Activated naive CD8-positive, alpha-beta T cell treated with anti-CD3 and anti-CD28 coated beads for 36 hours (primary cell): ENCODE measurements around the gene TRAF3IP1. TPM values are rescaled to one million over a fixed set of nuclear protein-coding genes. Genes with fewer than 3 reads are reported as not detected.
"Not testable (repeated sequence)": the region's sequence is repeated elsewhere in the genome, so short reads cannot be mapped to it uniquely, and the experiment has no call there.

ENCODE experiments used
- DNase-seq: peaks from one replicate; pipeline ENCODE4 v3.0.0; 2021
- H3K27ac Mint-ChIP-seq: one replicate; pipeline ENCODE4 v1.8.0; 2022; ENCODE audit warnings: mild to moderate bottlenecking, moderate library complexity, mixed read lengths
- H3K27me3 Mint-ChIP-seq: one replicate; pipeline ENCODE4 v1.8.0; 2022; ENCODE audit warnings: mild to moderate bottlenecking, mixed read lengths
- H3K36me3 Mint-ChIP-seq: one replicate; pipeline ENCODE4 v1.8.0; 2021; ENCODE audit warnings: mild to moderate bottlenecking, mixed read lengths
- H3K4me1 Mint-ChIP-seq: one replicate; pipeline ENCODE4 v1.8.0; 2021; ENCODE audit warnings: mixed read lengths
- H3K4me3 Mint-ChIP-seq: one replicate; pipeline ENCODE4 v1.8.0; 2022; ENCODE audit warnings: mild to moderate bottlenecking, moderate library complexity, mixed read lengths
- H3K9me3 Mint-ChIP-seq: one replicate; pipeline ENCODE4 v1.8.0; 2022; ENCODE audit warnings: mixed read lengths
- total RNA-seq, 2 experiments: library from RNA; stranded (reverse); gene quantifications; one replicate each; pipeline ENCODE4 v1.2.3, GENCODE V29; 2021

The TRAF3IP1 gene
- total RNA-seq, 2 experiments from 2014 or later, result 8.4 to 11.0 TPM

DNA sequence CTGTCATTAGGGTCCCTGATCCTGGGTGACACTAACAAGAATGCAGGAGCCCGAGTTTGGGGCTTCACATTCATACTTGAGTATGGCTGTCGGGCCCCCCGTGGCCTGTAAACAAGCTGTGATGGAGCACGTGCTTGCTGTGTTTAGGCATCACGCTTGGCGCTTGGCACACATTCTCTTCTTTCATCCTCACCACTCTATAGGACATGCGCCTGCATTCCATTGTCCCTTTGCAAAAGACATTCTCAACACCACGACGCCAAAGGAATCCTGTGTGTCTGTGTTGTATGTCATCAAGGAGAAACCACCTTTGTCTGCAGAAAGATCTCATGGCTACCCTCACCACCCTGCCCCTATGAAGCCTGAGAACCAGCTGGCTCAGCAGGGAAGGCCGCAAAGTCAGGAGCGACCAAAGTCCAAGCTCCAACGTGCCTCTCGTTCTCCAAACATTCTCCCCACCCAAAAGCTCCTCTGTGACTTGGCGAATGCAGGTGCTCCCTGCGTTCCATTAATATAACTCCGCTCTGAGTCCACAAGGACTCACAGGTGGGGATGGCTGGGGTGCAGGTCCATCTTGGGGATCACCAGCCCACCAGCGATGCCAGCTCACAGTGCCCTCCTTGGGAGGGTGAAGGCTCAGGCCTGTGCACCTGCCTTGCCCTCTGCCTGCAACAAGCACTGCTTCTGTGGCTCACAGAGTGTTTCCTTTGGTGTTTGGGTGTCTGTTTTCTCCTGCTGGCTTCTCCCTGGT, 25.8 kb upstream of the TRAF3IP1 start:
- Mint-ChIP-seq H3K9me3 (no peaks in the 10 kb centered on the region), H3K27me3 (no peaks in the 10 kb centered on the region), H3K4me3 (no peak overlapping the region), H3K4me1 (peaks cover 8% of the 10 kb centered on the region), H3K27ac (no peak overlapping the region), H3K36me3 (no peaks in the 10 kb centered on the region)
- DNase-seq, result no peak

DNA sequence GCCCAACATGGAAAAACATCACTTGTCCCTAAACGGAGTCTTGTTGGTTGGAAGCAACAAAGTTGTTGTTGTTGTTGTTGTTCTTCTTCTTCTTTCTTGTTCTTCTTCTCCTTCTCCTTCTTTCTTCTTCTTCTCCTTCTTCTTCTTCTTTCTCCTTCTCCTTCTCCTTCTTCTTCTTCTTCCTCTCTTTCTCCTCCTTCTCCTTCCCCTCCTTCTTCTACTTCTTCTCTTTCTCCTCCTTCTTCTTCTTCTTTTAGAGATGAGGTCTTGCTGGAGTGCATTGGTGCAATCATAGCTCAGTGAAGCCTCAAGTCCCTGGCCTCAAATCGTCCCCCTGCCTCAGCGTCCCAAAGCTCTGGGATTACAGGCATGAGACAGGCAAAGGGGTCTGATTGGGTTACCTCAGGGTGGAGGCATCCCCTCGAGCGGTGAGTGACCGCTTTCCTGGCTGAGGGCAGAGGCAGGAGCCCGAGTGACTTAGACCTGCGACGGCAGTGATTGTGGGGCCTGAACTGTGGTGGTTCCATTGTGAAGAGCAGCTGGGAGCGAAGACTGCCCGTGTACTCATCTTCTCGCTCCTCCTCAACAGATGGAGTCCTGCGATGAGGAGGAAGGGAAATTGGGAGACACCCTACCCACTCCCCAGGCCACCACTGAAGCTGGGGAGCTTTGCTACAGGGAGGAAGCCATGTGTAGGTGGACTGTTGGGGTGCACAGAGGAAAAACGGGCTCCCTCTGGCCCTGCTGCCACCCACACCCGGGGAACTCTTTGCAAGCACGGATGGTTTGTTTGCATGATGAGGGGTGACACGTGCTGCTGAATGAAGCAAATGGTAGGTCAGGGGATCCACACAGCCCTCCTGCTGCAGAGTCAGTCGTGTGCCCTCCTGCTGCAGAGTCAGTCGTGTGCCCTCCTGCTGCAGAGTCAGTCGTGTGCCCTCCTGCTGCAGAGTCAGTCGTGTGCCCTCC, 24.9 kb upstream of the TRAF3IP1 start:
- H3K27me3 Mint-ChIP-seq, result no peaks in the 10 kb centered on the region
- H3K9me3 Mint-ChIP-seq, result no peaks in the 10 kb centered on the region
- no peak overlapping the region for H3K4me3 Mint-ChIP-seq
- H3K27ac Mint-ChIP-seq, result no peak overlapping the region
- no peak for DNase-seq
- no peaks in the 10 kb centered on the region for H3K36me3 Mint-ChIP-seq
- no peaks in the 10 kb centered on the region for H3K4me1 Mint-ChIP-seq

DNA sequence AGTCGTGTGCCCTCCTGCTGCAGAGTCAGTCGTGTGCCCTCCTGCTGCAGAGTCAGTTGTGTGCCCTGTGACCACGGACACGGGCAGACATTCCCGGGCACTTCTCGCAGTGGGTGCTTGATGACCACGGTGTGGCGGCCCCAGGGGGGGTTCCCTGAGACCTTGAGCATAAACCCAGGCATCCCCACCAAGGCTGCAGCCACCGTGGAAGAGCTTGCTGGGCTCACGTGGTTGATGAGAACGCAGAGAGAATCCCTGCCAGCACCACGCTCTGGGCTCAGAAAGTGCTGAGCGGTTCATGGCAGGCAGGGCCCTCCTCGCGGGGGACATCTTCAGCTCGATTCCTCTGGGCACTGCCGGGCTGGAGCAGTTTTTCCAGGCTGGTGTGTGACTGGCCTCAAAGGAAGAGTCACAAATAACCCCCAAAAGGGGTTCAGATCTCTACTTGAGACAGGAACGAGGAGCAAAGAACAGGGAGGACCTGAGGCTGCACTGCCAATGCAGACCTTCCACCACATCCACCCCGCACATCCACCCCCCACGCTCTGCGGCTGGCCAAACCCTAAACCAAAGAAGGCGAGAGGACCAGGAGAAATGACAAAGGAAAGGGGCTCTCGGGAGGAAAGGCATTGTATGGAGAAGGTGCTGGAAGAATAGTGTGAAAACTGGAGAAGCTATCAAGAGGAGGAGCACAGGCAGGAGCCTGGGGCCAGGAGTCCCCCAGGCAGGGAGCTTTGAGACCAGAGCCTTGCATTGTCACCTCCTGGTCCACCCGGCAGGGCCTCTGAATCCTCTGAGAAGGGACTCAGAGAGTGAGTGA, 23.5 kb upstream of the TRAF3IP1 start:
- H3K27ac Mint-ChIP-seq, result no peak overlapping the region
- no peaks in the 10 kb centered on the region for H3K36me3 Mint-ChIP-seq
- H3K27me3 Mint-ChIP-seq, result no peaks in the 10 kb centered on the region
- no peak for DNase-seq
- H3K4me1 Mint-ChIP-seq, result no peaks in the 10 kb centered on the region
- H3K4me3 Mint-ChIP-seq, result no peak overlapping the region
- no peaks in the 10 kb centered on the region for H3K9me3 Mint-ChIP-seq

DNA sequence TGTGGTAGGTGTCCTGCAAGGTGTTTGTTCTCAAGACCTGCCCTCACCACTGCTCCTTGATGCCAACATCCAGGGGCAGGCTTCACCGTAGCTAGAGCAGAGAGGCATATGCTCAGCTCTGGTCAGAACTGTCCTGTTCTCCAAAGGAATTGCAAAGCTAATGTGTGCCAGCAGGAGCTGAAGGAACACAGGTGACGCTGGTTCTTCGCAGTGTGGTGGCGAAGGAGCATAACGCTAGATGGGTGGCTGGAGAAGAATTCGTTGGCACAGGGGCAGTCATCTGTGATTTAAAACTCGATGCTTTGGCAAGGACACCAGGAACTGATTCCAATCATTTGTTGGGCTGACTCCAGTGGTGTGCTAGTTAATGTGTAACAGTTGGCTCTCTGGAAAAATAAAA, 20.5 kb upstream of the TRAF3IP1 start:
- Mint-ChIP-seq H3K9me3 (no peaks in the 10 kb centered on the region), H3K27me3 (no peaks in the 10 kb centered on the region), H3K4me3 (no peak overlapping the region), H3K36me3 (no peaks in the 10 kb centered on the region), H3K27ac (no peak overlapping the region), H3K4me1 (no peaks in the 10 kb centered on the region)
- no peak for DNase-seq

DNA sequence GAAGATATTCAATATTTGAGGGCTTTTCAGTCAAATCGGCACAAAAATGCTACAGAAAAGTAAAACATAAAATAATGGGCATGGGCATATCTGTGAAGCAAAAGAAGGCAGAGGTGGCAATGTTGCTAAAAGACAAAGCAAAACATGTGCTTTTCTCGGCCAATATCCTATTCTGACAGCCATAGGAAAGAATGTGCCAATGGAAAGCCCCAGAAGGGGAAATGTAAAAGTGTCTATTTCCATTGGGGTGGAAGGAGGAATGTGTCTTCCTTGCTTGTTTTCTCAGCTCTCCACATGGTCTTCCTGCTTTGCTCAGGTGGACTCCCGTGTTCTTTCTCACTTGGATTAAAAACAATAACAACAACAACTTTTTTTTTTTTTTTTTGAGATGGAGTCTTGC, 18.2 kb upstream of the TRAF3IP1 start:
- no peaks in the 10 kb centered on the region for H3K9me3 Mint-ChIP-seq
- no peak for DNase-seq
- no peaks in the 10 kb centered on the region for H3K27me3 Mint-ChIP-seq
- H3K4me3 Mint-ChIP-seq, result no peak overlapping the region
- H3K27ac Mint-ChIP-seq, result no peak overlapping the region
- no peaks in the 10 kb centered on the region for H3K4me1 Mint-ChIP-seq
- no peaks in the 10 kb centered on the region for H3K36me3 Mint-ChIP-seq

DNA sequence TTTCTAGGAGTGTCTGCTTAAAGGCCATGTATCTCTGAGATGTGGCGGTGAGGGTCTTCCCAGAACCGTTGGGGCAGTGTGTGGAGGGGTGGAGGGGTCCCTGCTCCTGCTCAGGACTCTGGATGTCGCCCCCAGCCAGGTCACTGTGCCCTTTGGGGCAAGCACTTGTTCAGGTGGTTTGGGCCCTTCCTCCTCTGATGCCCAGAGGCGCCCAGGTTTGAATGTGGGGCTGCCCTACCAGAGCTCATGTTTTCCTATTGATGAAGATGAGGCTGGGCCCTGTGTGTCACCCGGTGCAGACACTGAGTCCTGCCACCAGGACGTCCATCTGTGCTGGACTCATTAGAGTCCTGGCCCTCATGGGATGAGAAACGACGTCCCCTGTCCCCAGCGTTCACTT, 17.6 kb upstream of the TRAF3IP1 start:
- no peak overlapping the region for H3K27ac Mint-ChIP-seq
- H3K4me1 Mint-ChIP-seq, result no peaks in the 10 kb centered on the region
- no peaks in the 10 kb centered on the region for H3K27me3 Mint-ChIP-seq
- no peaks in the 10 kb centered on the region for H3K9me3 Mint-ChIP-seq
- DNase-seq, result no peak
- H3K4me3 Mint-ChIP-seq, result no peak overlapping the region
- no peaks in the 10 kb centered on the region for H3K36me3 Mint-ChIP-seq

DNA sequence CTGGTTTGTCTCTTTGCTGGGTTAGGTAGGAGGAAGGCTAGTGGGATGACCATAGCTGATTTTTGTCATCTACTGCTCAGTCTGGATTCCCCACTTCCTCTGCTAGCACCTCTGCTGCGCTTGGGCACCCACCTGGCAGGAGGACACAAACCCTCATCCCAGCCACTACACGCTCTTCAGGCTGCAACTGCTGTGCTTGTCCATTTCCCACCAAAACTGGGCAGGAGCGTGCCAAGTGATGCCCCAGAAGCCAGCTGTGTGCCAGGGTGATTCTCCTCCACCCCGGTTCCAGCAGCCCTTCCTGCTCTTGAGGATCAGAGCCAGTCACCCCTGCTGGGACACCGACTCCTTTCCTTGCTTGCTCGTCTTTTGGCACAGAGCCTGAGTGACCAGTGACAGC, 16.2 kb upstream of the TRAF3IP1 start:
- DNase-seq, result no peak
- no peaks in the 10 kb centered on the region for H3K9me3 Mint-ChIP-seq

DNA sequence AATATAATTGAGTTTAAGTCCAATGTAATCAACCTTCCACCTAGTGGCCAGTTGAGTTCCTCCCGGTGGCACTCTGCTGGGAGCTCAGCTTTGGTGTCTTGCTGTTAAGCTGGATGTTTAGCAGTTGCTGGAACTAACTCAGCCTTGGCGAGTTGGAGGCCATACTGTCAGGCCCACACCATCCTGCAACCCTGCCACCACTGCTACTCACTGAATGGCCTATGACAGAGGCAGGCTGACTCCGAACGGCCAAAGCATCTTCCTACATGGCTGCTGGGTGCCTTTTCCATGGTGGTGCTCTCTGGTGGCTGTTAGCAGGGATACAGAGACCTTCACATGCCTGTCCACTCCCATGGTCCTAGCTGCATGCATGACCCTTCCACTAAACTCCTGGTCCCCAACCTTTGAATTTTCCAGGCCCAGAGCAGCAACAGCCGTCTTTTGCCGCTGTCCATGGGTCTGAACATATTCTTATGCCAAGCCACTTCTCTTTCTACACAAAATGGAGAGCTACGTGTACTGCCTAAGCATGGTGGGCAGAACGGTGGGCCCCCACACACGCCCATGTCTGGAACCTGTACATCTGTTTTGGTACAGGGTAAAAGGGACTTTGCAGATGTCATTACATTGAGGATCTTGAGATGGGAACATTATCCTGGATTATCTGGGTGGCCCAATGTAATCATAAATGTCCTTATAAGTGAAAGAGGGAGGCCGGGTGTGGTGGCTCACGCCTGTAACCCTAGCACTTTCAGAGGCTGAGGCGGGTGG, 15.0 kb upstream of the TRAF3IP1 start:
- DNase-seq, result no peak
- no peak overlapping the region for H3K4me3 Mint-ChIP-seq
- H3K27me3 Mint-ChIP-seq, result peaks cover 2% of the 10 kb centered on the region
- H3K4me1 Mint-ChIP-seq, result no peaks in the 10 kb centered on the region
- no peaks in the 10 kb centered on the region for H3K9me3 Mint-ChIP-seq
- no peak overlapping the region for H3K27ac Mint-ChIP-seq
- no peaks in the 10 kb centered on the region for H3K36me3 Mint-ChIP-seq

More for the DNA sequence above, 16.2 kb upstream of the TRAF3IP1 start:
- no peaks in the 10 kb centered on the region for H3K27me3 Mint-ChIP-seq
- no peak overlapping the region for H3K4me3 Mint-ChIP-seq
- no peak overlapping the region for H3K27ac Mint-ChIP-seq
- no peaks in the 10 kb centered on the region for H3K4me1 Mint-ChIP-seq
- no peaks in the 10 kb centered on the region for H3K36me3 Mint-ChIP-seq

DNA sequence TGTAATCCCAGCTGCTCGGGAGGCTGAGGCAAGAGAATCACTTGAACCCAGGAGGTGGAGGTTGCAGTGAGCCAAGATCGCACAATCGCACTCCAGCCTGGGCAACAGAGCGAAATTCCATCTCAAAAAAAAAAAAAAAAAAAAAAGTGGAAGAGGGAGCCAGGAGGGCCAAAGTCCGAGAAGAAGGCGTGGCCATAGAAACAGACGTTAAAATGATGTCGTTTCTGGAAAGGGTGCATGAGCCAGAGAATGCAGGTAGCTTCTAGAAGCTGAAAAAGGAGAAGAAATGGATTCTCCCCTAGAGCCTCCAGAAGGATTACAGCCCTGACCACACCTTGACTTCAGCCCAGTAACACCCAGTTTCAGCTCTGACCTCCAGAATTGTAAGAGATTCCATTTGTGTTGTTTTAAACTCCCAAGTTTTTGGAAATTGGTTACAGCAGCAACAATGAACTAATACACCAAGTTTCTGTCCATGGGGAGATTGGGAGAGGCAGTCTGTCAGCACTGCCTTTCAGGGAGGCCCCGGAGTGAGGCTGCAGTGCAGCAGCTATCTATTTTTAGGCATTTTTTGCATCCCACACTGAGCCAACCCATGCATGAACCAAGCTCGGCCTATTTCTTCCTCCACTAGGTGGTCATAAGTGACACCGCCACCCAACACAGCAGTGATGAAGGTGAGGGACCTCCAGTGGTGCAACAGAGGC, 14.2 kb upstream of the TRAF3IP1 start:
- no peaks in the 10 kb centered on the region for H3K9me3 Mint-ChIP-seq
- H3K36me3 Mint-ChIP-seq, result no peaks in the 10 kb centered on the region
- peaks cover 4% of the 10 kb centered on the region for H3K27me3 Mint-ChIP-seq
- H3K4me1 Mint-ChIP-seq, result no peaks in the 10 kb centered on the region
- DNase-seq, result no peak
- H3K27ac Mint-ChIP-seq, result no peak overlapping the region
- H3K4me3 Mint-ChIP-seq, result no peak overlapping the region

DNA sequence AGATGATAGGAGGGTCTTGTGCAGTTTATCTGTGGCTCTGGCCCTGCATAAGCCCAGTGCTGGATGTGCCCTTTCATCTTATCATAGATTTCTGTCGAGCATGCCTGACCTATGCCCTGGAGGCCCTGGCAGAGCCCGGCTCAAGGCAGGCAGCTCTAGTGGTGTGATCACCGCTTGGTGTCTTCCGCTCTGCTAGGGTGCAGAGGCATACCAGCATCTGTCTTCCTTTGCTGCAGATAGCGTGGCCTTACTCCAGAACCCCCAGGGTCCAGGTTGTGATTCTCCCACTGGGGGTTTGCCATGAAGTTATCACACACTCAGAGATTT, 13.7 kb upstream of the TRAF3IP1 start:
- H3K4me3 Mint-ChIP-seq, result no peak overlapping the region
- H3K27me3 Mint-ChIP-seq, result peaks cover 4% of the 10 kb centered on the region
- DNase-seq, result no peak
- H3K9me3 Mint-ChIP-seq, result no peaks in the 10 kb centered on the region
- H3K4me1 Mint-ChIP-seq, result no peaks in the 10 kb centered on the region
- no peaks in the 10 kb centered on the region for H3K36me3 Mint-ChIP-seq
- H3K27ac Mint-ChIP-seq, result no peak overlapping the region

DNA sequence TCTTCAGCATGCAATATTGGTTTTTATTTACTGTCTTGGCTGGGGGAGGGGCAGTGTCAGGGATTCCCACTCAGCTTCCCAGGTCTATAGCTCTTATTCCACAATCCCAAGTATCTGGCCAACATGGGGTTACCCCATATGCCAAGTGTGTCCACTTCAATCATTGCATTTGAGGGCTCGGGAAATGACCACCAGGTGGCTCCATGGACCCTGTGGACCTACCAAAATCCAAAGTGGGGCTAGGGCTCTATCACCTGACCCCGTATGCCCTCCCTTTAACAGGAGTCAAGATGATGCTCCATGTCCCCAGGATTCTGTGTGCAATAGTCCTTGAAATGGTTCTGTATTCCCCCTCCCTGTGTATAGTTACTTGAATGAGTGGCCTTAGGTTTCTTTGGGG, 12.1 kb upstream of the TRAF3IP1 start:
- Mint-ChIP-seq H3K36me3 (no peaks in the 10 kb centered on the region), H3K9me3 (no peaks in the 10 kb centered on the region), H3K4me1 (no peaks in the 10 kb centered on the region), H3K27me3 (peaks cover 4% of the 10 kb centered on the region), H3K27ac (no peak overlapping the region), H3K4me3 (no peak overlapping the region)
- no peak for DNase-seq

DNA sequence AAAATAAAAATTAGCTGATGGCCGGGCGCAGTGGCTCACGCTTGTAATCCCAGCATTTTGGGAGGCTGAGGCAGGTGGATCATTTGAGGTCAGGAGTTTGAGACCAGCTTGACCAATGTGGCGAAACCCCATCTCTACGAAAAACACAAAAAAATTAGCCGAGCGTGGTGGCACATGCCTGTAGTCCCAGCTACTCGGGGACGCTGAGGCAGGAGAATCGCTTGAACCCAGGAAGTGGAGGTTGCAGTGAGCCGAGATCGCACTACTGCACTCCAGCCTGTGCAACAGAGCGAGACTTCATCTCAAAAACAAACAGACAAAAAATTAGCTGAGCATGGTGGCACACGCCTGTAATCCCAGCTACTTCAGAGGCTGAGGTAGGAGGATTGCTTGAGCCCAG, 9.6 kb upstream of the TRAF3IP1 start:
- not testable (repeated sequence) for H3K9me3 Mint-ChIP-seq, H3K4me1 Mint-ChIP-seq, H3K27ac Mint-ChIP-seq, H3K27me3 Mint-ChIP-seq, H3K4me3 Mint-ChIP-seq, DNase-seq, H3K36me3 Mint-ChIP-seq

DNA sequence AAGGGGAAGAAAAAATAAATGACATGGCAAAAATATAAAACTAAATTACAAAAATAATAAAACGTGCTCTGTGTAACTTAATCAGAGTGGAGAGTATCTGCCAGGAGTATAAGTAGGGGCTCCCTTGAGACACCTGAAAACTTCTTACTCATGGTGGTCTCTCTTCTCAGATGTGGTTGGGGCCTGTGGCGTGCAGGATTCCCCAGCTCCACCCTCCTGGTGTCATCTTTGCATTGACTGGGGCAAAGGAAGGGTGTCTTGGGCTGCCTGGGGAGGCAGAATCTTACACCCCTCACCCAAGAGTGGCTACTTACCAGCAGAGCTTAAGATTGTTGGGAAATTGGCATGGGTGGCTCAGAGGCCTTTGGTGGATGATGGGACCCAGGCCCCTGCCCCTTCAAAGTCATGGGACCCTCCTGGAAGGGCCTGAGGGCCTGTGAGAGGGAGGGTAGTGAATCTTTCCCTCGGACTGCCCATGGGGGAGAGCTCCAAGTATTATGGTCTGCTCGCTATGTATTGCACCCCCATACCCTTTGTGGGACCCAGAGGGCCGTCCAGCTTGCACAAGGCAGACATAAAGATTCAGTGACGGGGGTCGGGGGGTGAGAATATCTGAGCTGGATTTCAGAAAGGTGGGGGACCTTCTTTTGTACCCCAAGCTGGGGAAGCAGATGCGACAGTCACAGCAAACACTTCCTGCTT, 6.9 kb upstream of the TRAF3IP1 start:
- Mint-ChIP-seq H3K27me3 (peaks cover 4% of the 10 kb centered on the region), H3K9me3 (no peaks in the 10 kb centered on the region), H3K36me3 (no peaks in the 10 kb centered on the region), H3K4me1 (peaks cover 2% of the 10 kb centered on the region), H3K27ac (no peak overlapping the region), H3K4me3 (no peak overlapping the region)
- peak; percentile 39 for DNase-seq

DNA sequence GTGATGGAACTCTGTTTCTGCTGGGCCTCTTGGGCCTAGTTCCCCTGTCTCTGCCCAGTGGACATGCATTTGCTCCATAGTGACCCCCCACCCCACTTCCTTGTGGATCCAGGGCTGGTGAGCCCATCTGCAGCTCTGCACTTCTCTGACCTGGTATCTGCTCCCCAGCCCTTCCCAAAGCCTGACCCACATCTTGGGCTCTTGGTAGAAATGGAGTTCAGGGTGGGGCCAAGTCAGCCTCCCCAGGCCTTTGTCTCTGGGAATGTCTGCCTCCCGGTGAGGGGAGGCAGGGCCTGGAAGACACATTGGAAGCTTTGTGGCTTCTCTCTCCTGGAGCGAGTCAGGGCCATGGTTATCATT, 6.3 kb upstream of the TRAF3IP1 start:
- Mint-ChIP-seq H3K4me3 (no peak overlapping the region), H3K4me1 (peaks cover 2% of the 10 kb centered on the region), H3K27me3 (peaks cover 4% of the 10 kb centered on the region), H3K27ac (no peak overlapping the region), H3K9me3 (no peaks in the 10 kb centered on the region), H3K36me3 (no peaks in the 10 kb centered on the region)
- DNase-seq, result no peak
